ENCODE data around the gene VSX2. TPM values are rescaled to one million over a fixed set of nuclear protein-coding genes. Genes with fewer than 3 reads are reported as not detected.

Gene VSX2
- total RNA-seq, 1 donor from 2014 or later = not detected

DNA sequence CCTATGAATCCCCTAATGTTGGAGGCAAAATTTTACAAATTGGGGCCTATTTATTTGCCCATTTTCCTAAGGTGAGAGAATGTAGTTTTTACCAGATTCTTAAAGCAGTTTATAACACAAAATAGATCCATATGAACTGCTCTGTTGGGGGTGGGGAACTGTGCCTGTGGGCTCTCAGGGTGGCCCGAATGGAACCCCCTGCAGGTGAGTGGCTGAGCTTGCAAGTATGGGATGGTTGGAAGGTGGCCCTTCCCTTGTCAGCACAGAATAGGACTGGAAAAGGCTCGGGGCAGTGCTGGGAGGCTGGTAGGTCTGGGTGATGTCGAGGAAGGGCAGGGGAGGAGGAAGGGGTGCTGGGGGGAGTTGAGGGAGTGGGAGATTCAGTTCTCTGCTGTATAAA is 4.9 kb downstream of the VSX2 start:
- H3K4me3 Mint-ChIP-seq (ENCODE audit: unreplicated experiment) = no peak overlapping the region

GRCh38 chr14:74245292-74245691 is 6.0 kb downstream of the VSX2 start:
- H3K36me3 Mint-ChIP-seq (ENCODE audit: low read depth) = no peaks in the 10 kb centered on the region
- H3K27me3 Mint-ChIP-seq (ENCODE audit: low read depth) = peaks cover 69% of the 10 kb centered on the region
- TF ChIP-seq, protein P1, sequence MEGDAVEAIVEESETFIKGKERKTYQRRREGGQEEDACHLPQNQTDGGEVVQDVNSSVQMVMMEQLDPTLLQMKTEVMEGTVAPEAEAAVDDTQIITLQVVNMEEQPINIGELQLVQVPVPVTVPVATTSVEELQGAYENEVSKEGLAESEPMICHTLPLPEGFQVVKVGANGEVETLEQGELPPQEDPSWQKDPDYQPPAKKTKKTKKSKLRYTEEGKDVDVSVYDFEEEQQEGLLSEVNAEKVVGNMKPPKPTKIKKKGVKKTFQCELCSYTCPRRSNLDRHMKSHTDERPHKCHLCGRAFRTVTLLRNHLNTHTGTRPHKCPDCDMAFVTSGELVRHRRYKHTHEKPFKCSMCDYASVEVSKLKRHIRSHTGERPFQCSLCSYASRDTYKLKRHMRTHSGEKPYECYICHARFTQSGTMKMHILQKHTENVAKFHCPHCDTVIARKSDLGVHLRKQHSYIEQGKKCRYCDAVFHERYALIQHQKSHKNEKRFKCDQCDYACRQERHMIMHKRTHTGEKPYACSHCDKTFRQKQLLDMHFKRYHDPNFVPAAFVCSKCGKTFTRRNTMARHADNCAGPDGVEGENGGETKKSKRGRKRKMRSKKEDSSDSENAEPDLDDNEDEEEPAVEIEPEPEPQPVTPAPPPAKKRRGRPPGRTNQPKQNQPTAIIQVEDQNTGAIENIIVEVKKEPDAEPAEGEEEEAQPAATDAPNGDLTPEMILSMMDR (IDR thresholded peaks at IDR 0.05) = no peak
- no peaks in the 10 kb centered on the region for H3K9me3 Mint-ChIP-seq (ENCODE audit: low read depth)
- H3K27ac Mint-ChIP-seq (ENCODE audit: unreplicated experiment) = no peak overlapping the region
- DNase-seq (ENCODE audit: low spot score) = peak; percentile 71
- H3K4me3 Mint-ChIP-seq (ENCODE audit: unreplicated experiment) = no peak overlapping the region
- H3K4me1 Mint-ChIP-seq (ENCODE audit: low read depth) = peaks cover 9% of the 10 kb centered on the region

More for the DNA sequence above, 4.9 kb downstream of the VSX2 start:
- H3K36me3 Mint-ChIP-seq (ENCODE audit: low read depth) = no peaks in the 10 kb centered on the region
- H3K4me1 Mint-ChIP-seq (ENCODE audit: low read depth) = peaks cover 11% of the 10 kb centered on the region
- H3K27ac Mint-ChIP-seq (ENCODE audit: unreplicated experiment) = no peak overlapping the region
- H3K27me3 Mint-ChIP-seq (ENCODE audit: low read depth) = peaks cover 71% of the 10 kb centered on the region
- TF ChIP-seq, protein P1 (IDR thresholded peaks at IDR 0.05) = no peak
- peak; percentile 61 for DNase-seq (ENCODE audit: low spot score)
- no peaks in the 10 kb centered on the region for H3K9me3 Mint-ChIP-seq (ENCODE audit: low read depth)

GRCh38 chr14:74246542-74246941 is 7.3 kb downstream of the VSX2 start:
- peaks cover 5% of the 10 kb centered on the region for H3K4me1 Mint-ChIP-seq (ENCODE audit: low read depth)
- TF ChIP-seq, protein P1 (IDR thresholded peaks at IDR 0.05) = no peak
- H3K9me3 Mint-ChIP-seq (ENCODE audit: low read depth) = no peaks in the 10 kb centered on the region
- peaks cover 66% of the 10 kb centered on the region for H3K27me3 Mint-ChIP-seq (ENCODE audit: low read depth)
- no peak for DNase-seq (ENCODE audit: low spot score)
- no peak overlapping the region for H3K27ac Mint-ChIP-seq (ENCODE audit: unreplicated experiment)
- H3K36me3 Mint-ChIP-seq (ENCODE audit: low read depth) = no peaks in the 10 kb centered on the region
- no peak overlapping the region for H3K4me3 Mint-ChIP-seq (ENCODE audit: unreplicated experiment)

GRCh38 chr14:74248017-74248416 is 8.8 kb downstream of the VSX2 start:
- Mint-ChIP-seq H3K36me3 (ENCODE audit: low read depth) (no peaks in the 10 kb centered on the region), H3K27me3 (ENCODE audit: low read depth) (peaks cover 56% of the 10 kb centered on the region), H3K4me3 (ENCODE audit: unreplicated experiment) (no peak overlapping the region), H3K27ac (ENCODE audit: unreplicated experiment) (no peak overlapping the region), H3K9me3 (ENCODE audit: low read depth) (no peaks in the 10 kb centered on the region), H3K4me1 (ENCODE audit: low read depth) (peaks cover 5% of the 10 kb centered on the region)
- no peak for DNase-seq (ENCODE audit: low spot score)
- TF ChIP-seq, protein P1 (IDR thresholded peaks at IDR 0.05) = no peak

- H3K4me3 Mint-ChIP-seq (ENCODE audit: unreplicated experiment) = no peak overlapping the region
- no peak for DNase-seq (ENCODE audit: low spot score)
These were observed 10.5 kb downstream of the VSX2 start for GRCh38 chr14:74249433-74250375.

More at GRCh38 chr14:74249433-74250375, 10.5 kb downstream of the VSX2 start:
- Mint-ChIP-seq H3K36me3 (ENCODE audit: low read depth) (no peaks in the 10 kb centered on the region), H3K4me1 (ENCODE audit: low read depth) (peaks cover 5% of the 10 kb centered on the region), H3K9me3 (ENCODE audit: low read depth) (no peaks in the 10 kb centered on the region), H3K27me3 (ENCODE audit: low read depth) (peaks cover 49% of the 10 kb centered on the region), H3K27ac (ENCODE audit: unreplicated experiment) (no peak overlapping the region)
- TF ChIP-seq, protein P1 (IDR thresholded peaks at IDR 0.05) = no peak

Measured in chondrocyte (in vitro differentiated cells).